Measurements from ENCODE around the gene EFEMP2. TPM values are rescaled to one million over a fixed set of nuclear protein-coding genes. Genes with fewer than 3 reads are reported as not detected.
A peak's percentile ranks its signal among the peaks of the same experiment; 100 is the strongest.

The EFEMP2 gene
- total RNA-seq, 1 experiment from 2014 or later = 26.2 TPM

- Histone ChIP-seq H2BK15ac (ENCODE audit: low read depth, low read length) (no peak overlapping the region), H2AK5ac (ENCODE audit: insufficient read length, low read length) (no peak overlapping the region), H2BK20ac (ENCODE audit: low read depth, low read length, poor library complexity, severe bottlenecking) (no peak overlapping the region), H3K4me1 (ENCODE audit: insufficient read depth, low read length) (no peaks in the 10 kb centered on the region), H3K9me3 (ENCODE audit: control insufficient read depth, low read depth, low read length) (no peaks in the 10 kb centered on the region), H3K27ac (ENCODE audit: insufficient read length, low read depth, low read length) (no peak overlapping the region), H3K4ac (ENCODE audit: low read depth, low read length) (no peak overlapping the region), H3K79me1 (ENCODE audit: insufficient read depth, low read depth, low read length, poor library complexity, severe bottlenecking) (no peaks in the 10 kb centered on the region), H4K5ac (ENCODE audit: insufficient read length, low read depth, low read length) (no peak overlapping the region), H3K23ac (ENCODE audit: insufficient read length, low read depth, low read length) (no peak overlapping the region), H3K18ac (ENCODE audit: insufficient read length, low read depth, low read length) (no peak overlapping the region), H3K23me2 (ENCODE audit: insufficient read length, low read depth, low read length, poor library complexity, severe bottlenecking) (peaks cover 8% of the 10 kb centered on the region), H2BK120ac (ENCODE audit: low read depth, low read length, poor library complexity, severe bottlenecking) (no peak overlapping the region), H3K79me2 (ENCODE audit: insufficient read depth, low read length) (no peaks in the 10 kb centered on the region), H3K14ac (ENCODE audit: insufficient read depth, low read length) (no peak overlapping the region), H2BK12ac (ENCODE audit: insufficient read length, low read depth, low read length) (no peak overlapping the region), H3K56ac (ENCODE audit: insufficient read length, low read depth, low read length) (no peak overlapping the region), H4K91ac (ENCODE audit: insufficient read length, low read depth, low read length) (no peak overlapping the region), H3T11ph (ENCODE audit: low read length) (no peak overlapping the region), H3K27me3 (ENCODE audit: insufficient read depth, low read length) (peaks cover 3% of the 10 kb centered on the region; the same call in 1 of the 2 replicates), H2AFZ (ENCODE audit: low read length) (no peak overlapping the region), H4K20me1 (ENCODE audit: control insufficient read depth, insufficient read depth, insufficient read length) (no peaks in the 10 kb centered on the region), H3K4me2 (ENCODE audit: insufficient read depth, insufficient read length, low read length) (no peak overlapping the region), H3K9ac (ENCODE audit: extremely low read depth, insufficient read length, low read length) (no peak overlapping the region), H2BK5ac (ENCODE audit: insufficient read length, low read length) (no peak overlapping the region), H4K8ac (replicated peaks; ENCODE audit: insufficient read length, low read depth, low read length) (no peak overlapping the region)
- H3K27me3 Mint-ChIP-seq (ENCODE audit: low read depth) = peaks cover 7% of the 10 kb centered on the region
- no peak for DNase-seq
- H3K36me3 Mint-ChIP-seq (ENCODE audit: insufficient read depth in 1 of 3, low read depth in 3 of 3) = peaks cover 0 to 4% (median 3%) of the 10 kb centered on the region in 3 experiments; a peak in 3 of 7 replicates
- no CpG with 5 or more reads among the region's 24 CpGs for WGBS (ENCODE audit: extremely low coverage, insufficient read length, low lambda C conversion rate)
- no peaks in the 10 kb centered on the region; a peak in 1 of 5 replicates for H3K9me3 Mint-ChIP-seq
- peak overlapping the region in 1 of 2 experiments; percentile 68; a peak in 2 of 5 replicates for H3K4me3 Mint-ChIP-seq
- no peak for TF ChIP-seq CTCF (conservative IDR thresholded peaks at IDR 0.05)
- H3K4me1 Mint-ChIP-seq = peaks cover 15 to 20% of the 10 kb centered on the region in 2 experiments
- no peak overlapping the region; a peak in 1 of 7 replicates for H3K27ac Mint-ChIP-seq
These were observed 1.6 kb downstream of the EFEMP2 start for GRCh38 chr11:65870706-65871681.

Measured in H9 (cell line).